SKM-1 (cell line): ENCODE measurements around the gene INAFM1.
"Not testable (repeated sequence)": the region's sequence is repeated elsewhere in the genome, so short reads cannot be mapped to it uniquely, and the experiment has no call there.

ENCODE experiments used
- DNase-seq: peaks from one replicate; lab custom pipeline; 2025; ENCODE audit not compliant: unreplicated experiment; lab: John Stamatoyannopoulos, UW

The INAFM1 gene

DNA sequence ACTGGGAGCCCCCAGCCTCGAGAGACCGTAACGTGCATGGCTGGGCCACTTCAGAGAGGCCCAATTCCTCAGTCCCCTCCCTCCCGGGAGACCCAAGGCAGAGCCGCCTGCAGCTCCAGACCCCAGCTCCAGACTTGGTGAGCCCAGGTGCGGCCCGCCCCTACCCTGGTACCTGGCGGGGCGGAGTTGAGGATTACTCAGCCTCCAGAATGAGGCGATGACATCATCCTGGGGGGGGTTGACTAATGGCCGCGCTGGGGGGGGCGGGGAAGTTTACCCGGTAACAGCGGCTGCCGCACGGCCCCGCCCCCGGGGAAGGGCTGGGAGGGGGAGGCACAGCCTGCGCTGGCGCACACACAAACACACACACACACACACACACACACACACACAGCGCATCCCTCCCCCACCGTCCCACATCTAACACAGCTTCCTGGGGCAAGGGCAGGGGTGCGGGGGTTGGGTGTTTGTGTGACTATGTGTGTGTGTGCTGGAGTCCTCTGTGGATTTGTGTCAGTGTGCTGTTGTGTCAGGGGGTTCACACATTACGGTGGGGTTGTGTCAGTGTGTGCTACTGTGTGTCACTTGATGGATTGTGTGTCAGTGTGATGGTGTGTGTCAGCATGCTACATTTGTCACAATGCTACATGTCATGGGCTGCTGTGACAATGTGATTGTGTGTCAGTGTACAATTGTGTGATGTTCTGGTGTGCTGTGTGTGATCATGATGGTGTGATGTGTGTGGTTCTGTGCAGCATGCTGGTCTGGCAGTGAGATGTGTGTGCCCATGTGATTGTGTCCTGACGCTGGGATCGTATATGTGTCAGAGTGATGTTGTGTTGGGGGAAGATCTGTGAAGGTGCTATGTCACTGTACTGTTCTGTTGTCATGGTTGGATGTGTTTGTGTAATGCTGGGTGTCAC, 33.4 kb upstream of the INAFM1 start:
- no peak for DNase-seq

DNA sequence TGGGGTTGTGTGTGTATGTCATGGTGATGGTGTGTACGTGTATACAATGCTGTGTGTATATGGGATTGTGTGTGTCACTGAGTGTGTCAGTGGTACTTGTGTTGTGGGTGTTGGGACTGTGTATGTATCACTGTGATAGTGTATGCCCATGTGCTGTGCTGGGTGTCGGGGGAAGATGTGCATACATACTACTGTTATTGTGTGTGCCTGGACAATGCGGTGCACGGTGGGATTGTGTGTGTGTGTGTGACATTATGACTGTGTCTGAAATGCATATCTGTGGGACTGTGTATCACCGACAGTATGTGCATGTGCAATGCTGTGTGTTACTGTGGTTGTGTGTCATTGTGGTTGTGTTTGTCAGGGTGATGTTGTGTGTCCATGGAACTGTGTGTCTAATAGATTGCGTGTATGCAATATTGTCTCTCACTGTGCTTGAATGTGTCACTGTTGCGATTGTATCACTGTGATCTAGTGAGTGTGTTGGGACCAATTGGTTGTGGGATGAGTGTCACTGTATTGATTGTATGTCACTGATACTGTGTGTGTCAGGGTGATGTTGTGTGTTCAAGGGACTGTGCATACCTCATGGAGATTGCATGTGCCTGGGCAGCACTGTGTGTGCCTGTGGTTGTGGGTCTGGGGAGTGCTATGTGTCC, 32.6 kb upstream of the INAFM1 start:
- no peak for DNase-seq

DNA sequence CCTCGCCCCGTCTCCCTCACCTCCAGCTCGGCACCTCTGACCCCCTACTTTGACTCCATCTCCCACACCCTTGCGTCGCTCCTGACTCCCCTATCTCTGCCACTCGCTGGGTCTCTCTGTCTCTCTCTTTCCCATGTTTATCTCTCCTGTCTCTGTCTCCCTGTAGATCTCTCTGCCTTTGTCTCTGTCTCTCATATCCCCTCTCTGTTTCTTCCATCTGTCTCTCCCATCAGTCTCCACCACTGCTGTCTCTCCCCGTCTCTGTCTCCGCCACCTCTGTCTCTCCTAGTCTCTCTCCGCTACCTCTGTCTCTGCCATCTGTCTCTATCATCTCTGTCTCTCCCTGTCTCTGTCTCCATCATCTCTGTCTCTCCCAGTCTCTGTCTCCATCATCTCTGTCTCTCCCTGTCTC, 31.3 kb upstream of the INAFM1 start:
- DNase-seq: no peak

DNA sequence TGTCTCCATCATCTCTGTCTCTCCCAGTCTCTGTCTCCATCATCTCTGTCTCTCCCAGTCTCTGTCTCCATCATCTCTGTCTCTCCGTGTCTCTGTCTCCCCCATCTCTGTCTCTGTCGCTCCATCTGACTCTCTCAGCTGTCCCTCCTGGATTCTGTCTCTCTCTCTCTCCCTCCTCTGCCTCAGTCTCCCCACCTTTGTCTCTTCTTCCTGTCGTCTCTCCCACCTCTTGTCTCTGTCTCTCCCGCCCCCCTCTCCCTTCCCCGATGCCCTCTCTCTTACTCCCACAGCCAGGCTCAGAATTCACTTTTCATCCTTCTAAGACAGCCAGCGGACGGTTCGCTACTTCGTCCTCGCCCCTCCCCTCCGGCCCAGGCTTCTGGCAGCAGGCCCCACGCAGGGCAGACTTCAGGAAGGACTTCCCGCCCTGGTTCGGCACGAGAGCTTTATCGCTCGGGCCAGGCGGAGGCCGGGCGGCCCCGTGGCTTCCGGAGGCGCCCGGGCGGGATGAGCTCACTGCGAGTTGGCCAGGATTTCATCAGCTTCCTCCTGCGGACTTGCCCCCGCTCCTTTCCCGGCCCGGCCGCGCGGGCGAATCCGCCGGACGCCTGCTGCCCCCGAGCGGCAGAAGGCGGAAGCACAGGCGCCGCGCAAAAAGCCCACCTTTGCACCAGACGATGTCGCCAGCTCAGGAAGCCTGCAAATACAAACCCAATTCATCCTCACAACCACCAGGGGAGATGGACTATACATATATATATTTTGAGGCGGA, 30.7 kb upstream of the INAFM1 start:
- DNase-seq: peak; percentile 57

DNA sequence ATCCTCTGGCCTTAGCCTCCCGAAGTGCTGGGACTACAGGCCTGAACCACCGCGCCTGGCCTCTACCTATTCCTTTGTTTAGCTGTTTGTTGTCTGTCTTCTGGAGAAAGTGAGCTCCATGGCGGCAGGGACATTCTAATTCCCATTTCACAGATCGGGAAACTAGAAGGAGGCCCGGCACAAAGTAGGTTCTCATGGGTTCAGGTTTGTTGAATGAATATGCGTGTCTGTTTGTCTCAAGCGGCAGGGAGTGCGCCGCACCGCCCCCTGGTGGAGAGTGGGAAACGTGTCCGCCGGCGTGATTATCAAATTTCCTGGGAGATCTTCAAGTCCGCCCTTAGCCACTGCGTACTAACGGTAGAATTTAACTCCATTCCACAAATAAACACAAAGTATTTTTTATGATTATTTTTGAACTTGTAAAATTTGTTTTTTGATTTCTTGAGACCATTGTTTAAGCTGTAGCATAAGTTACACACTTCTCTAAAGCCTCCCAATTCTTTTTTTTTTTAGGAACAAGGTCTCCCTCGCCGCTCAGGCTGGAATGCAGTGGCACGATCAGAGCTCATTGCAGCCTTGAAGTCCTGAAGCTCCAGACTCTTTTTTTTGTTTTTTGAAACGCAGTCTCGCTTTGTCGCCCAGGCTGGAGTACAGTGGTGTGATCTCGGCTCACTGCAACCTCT, 27.2 kb upstream of the INAFM1 start:
- peak; percentile 27 for DNase-seq

DNA sequence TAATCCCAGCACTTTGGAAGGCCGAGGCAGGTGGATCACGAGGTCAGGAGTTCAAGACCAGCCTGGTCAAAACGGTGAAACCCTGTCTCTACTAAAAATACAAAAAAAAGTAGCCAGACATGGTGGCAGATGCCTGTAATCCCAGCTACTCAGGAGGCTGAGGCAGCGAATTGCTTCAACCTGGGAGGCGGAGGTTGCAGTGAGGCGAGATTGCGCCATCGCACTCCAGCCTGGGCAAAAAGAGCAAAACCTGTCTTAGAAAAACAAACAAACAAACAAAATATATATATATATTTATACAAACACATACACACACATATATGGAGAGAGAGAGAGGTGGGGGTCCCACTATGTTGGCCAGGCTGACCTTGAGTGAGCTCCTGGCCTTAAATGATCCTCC, 21.7 kb upstream of the INAFM1 start:
- not testable (repeated sequence) for DNase-seq

DNA sequence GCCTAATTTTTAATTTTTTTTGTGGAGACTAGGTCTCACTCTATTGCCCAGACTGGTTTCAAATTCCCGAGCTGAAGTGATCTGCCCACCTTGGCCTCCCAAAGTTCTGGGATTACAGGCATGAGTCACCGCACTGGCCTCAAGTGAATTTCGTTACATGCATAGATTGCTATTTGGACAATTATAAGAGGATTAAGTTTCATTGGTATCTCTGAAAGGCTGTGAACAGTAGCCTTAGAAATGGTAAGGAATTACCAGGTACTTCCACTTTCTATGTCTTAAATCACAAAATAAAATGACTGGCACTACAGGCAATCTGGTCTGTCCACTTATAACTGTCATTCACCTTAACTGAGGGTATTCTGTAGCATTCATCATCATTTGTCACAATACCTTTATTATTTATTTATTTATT, 21.2 kb upstream of the INAFM1 start:
- no peak for DNase-seq

DNA sequence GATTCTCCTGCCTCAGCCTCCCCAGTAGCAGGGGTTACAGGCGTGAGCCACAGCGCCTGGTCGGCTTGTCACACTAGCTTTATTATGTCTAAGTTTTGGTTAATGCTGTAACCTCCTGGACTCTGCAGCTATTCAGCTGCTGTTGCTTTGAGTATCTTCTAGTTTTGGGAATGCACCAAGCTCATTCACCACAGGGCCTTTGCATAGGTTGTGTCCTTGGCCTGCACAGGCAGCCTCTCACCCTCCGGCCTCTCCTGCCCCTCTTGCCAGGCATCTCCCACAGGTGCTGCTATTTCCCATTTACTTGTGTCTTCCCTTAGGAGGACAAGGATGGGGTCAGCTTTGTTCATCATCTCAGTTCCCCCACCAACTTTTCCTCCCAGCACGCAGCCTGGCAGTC, 20.7 kb upstream of the INAFM1 start:
- no peak for DNase-seq

DNA sequence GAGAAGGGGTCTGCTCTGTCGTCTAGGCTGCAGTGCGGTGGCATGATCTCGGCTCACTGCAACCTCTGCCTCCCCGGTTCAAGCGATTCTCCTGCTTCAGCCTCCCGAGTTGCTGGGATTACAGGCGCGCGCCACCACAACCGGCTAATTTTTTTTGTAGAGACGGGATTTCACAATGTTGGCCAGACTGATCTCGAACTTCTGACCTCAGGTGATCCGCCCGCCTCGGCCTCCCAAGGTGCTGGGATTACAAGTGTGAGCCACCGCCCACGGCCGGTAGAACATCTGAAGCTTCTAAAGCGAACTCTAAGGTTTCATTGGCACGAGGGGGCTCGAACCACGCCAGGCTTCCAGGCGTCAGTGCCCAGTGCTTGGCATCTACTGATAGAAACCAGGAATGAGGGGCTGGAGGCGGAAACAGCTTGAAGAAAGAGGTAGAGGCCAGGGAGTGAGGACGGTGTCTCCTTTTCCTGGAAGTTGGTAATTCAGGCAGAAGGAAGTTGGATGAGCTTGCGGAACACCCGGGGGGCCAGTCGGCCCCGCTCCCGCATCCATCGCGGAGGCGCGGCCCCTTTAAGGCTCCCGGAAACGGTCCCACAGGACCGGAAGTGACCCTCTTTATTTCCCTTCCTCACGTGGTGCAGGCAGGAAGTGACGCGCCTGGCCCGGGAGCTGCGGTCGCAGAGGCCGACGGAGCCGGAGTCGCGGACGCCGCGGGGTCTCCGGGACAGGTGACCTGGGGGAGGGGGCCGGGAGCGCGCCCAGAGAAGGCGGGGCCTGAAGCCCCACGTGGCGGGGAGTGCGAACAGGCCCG, 18.6 kb upstream of the INAFM1 start, which contains the start of gene CCDC9:
TSS of gene CCDC9 (plus strand) at position 647 of the 814 bp plus-strand sequence. CDS start 1,876 bp downstream, outside the sequence.
- DNase-seq: peak; percentile 75

DNA sequence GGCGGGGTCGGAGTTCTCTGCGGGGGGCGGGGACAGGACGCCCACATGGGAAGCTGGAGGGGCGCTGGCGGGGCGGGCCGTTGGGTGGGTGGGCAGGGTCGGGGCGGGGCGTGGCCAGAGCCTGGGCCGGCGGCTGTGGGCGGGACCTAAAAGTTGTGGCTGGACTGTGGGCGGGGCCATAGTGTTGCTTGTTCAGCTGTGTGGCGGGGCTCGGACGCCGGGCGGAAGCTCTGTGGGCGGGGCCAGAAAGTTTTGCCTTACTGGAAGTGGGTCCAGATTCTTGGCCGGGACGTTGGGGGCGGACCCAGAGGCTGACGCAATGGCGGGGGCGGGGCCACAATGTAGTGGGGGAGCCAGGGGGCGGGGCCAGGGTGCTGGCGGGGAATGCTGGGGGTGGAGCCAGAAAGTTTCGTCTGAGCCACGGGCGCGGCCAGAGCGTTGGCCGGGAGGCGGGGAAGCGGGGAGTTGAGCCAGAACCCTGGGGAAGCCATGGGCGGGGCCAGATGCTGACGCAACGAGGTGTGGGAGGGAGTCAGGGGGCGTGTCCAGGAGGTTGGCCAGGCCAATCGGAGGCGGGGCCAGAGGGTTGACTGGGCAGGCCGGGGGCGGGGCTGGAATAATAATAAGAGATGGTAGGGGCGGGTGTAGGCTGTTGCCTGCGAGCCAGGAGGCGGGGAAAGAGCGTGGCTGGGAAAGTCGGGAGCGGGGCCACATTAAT, 17.8 kb upstream of the INAFM1 start:
- DNase-seq: peak; percentile 94

DNA sequence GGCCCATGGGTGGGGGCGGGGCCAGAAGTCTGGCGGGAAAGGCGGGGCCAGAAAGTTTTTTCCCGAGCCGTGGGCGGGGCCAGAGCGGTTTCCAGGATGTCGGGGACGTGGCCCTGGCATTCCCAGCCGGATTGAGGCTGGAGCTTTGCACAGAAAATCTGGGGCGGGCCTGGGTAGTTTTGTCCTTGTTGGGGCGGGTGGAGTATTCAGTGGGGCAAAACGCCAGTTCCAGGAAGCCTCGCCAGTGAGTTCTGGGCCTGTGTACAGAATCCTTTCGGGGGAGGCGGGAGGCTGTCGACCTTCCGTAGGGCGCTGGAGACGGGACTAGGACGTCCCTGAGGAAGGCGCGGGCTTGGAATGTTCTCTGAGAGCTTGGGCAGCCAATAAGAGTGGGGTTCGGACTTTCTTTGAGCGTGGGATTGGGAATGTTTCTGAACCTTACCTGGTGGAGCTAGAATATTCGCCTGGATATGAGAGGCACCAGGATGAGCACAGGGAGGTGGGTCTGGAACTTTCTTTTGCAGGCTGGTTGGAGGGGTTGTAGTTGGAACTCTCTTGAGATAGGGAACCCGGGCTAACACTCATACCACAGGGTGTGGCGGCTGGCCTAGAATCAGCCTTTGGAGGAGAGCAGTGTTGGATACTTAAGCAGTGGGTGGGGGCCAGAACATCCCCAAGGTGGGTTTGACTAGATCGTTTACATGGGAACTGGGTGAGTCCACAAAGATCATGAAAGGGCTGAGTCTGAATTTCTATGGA, 17.1 kb upstream of the INAFM1 start:
- no peak for DNase-seq

DNA sequence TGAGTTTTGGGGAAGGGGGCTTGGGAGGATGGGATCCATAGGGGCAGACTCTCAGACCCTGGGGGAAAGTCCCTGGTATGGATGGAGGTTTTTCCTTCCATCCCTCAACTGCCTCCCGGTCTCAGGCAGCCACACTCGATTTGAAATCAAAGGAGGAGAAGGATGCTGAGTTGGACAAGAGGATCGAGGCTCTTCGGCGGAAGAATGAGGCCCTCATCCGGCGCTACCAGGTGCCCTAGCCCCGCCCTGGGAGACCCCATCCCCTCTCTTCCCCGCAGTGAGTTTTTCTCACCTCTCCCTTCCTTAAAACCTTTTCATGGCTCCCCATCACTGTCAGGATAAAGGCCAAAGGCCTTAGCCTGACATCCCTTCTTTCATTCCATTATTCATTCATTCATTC, 16.3 kb upstream of the INAFM1 start:
- DNase-seq: no peak

DNA sequence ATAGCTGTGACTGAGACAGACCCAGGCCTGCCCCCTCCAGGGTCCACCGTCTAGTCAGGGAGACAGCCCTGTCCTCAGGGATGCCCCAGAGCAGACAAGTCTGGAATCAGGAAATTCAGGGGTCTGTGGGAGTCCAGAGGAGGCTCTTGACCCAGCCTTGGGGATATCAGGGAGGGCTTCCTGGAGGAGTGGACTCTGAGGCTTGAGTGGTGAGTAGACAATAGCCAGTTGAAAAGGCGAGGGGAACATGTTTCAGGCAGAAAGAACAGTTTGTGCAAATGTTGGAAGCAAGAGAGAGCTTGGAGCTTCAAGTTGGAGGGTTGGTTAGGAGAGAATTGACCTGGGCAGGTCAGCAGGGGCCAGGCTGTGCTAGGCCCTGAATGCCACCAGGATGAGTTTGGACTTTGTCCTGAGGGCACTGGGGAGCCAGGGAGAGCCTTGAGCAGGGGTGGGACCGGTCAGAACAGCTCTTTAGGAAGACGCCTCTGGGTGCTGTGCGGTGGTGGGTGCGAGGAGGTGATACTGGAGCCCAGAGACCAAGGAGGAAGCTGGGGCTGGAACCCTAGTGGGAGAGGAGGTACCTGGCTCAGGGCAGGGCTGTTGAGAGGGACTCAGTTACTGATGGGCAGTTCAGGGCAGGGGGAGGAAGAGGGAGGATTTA, 15.7 kb upstream of the INAFM1 start:
- no peak for DNase-seq

DNA sequence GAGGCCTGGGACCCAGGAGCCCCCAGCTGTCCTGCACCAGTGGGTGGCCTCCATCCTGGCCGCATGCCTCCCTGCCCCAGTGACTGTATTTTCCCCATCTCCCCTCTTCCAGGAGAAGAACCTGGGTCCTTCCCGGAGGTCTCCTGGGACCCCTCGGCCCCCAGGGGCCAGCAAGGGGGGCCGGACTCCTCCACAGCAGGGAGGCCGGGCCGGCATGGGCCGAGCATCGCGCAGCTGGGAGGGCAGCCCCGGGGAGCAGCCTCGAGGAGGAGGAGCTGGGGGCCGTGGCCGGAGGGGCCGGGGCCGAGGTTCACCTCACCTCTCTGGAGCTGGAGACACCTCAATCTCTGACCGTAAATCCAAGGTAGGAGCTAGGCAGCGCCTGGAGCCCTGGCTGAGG, 14.2 kb upstream of the INAFM1 start:
- no peak for DNase-seq

DNA sequence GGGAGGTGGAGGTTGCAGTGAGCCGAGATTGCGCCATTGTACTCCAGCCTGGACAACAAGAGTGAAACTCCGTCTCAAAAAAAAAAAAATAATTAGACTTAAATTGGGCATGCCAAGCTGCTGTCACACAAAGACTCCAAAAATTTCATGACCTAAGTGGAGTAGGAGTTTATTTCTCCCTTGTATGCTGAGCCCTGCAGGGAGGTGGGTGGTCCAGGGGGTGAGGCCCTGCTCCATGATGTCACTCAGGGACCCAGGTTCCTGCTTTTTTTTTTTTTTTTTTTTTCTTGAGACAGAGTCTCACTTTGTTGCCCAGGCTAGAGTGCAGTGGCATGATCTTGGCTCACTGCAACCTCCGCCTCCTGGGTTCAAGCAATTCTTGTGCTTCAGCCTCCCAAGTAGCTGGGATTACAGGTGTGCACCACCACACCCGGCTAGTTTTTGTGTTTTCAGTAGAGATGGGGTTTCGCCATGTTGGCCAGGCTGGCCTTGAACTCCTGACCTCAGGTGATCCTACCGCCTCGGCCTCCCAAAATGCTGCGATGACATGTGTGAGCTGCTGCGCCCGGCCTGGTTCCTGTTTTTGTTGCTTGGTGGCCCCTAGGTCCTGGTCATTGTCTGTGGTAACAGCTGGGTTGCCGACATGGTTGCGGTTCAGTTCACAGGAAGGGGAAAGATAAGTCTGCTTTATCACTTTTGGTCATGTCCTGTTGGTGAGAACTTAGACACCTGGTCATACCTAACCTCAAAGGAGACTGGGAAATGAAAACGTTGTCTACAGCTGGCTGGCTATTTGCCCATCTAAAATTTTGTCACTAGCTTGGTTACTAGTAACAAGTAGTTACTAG, 12.5 kb upstream of the INAFM1 start:
- not testable (repeated sequence) for DNase-seq

DNA sequence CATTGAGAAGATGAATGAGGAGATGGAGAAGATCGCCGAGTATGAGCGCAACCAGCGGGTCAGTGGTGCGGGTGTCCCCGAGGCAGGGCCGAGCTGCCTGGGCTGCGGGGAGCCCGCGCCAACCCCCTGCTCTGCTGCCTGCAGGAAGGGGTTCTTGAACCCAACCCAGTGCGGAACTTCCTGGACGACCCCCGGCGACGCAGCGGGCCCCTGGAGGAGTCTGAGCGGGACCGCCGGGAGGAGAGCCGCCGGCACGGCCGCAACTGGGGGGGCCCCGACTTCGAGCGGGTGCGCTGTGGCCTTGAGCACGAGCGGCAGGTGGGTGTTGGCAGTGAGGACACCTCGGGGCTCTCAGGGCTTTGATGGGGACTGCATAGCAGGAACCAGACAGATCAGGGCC, 10.1 kb upstream of the INAFM1 start:
- no peak for DNase-seq

DNA sequence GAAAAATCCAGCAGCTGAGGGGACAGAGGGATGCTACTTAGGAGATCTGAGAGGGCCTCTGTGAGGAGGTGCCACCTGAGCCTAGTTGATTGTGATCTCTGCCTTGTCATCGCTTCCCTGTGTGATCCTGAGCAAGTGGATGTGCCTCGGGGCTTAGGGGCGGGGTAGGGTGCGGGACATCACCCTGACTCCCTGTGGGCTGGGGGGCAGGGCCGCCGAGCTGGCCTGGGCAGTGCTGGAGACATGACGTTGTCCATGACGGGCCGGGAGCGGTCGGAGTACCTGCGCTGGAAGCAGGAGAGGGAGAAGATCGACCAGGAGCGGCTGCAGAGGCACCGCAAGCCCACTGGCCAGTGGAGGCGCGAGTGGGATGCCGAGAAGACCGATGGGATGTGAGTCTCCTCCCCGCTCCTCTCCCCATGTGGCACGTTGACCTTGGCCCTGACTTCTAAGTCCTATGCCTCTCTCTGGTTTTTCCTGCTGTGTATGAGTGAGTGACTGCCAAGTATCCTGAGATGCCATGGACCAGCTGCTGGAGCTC, 8.2 kb upstream of the INAFM1 start:
- no peak for DNase-seq
